Neural cell (in vitro differentiated cells): Measurements from ENCODE around the gene CDX1. TPM values are rescaled to one million over a fixed set of nuclear protein-coding genes. Genes with fewer than 3 reads are reported as not detected.

Experiments
- H2AFZ ChIP-seq: fragments of 200-600, 300-800 bp; sonication (generic), shearing (Covaris generic); 2 replicates; pipeline ENCODE4 v1.6.0; 2014; ENCODE audit warnings: low read depth, mild to moderate bottlenecking, antibody characterized with exemption, low read length, moderate library complexity
- H3F3A ChIP-seq: fragments of 200-600 bp; shearing (Covaris generic); 2 replicates; pipeline ENCODE4 v1.6.1; 2016; ENCODE audit warnings: mild to moderate bottlenecking, moderate library complexity, mixed read lengths, antibody characterized with exemption, low read length; ENCODE audit not compliant: insufficient read depth, poor library complexity, severe bottlenecking
- H3K27ac ChIP-seq: fragments of 200-600, 300-800 bp; sonication (generic), shearing (Covaris generic); 2 replicates; pipeline ENCODE4 v1.5.1; 2014; ENCODE audit warnings: mild to moderate bottlenecking, low read length, moderate library complexity
- H3K27me3 ChIP-seq: fragments of 300-800, 200-600 bp; sonication (generic), shearing (Covaris generic); 2 replicates; pipeline ENCODE4 v1.6.0; 2014; ENCODE audit warnings: mild to moderate bottlenecking, low read depth, low read length, moderate library complexity; ENCODE audit not compliant: insufficient read depth
- H3K36me3 ChIP-seq: fragments of 300-800, 200-600 bp; sonication (generic), shearing (Covaris generic); 2 replicates; pipeline ENCODE4 v1.5.1; 2014; ENCODE audit warnings: mild to moderate bottlenecking, antibody characterized with exemption, low read length, moderate library complexity; ENCODE audit not compliant: insufficient read depth
- H3K4me2 ChIP-seq: fragments of 300-800, 200-600 bp; sonication (generic), shearing (Covaris generic); 2 replicates; pipeline ENCODE4 v1.6.0; 2014; ENCODE audit warnings: mild to moderate bottlenecking, low read length
- H3K4me3 ChIP-seq: fragments of 300-800, 200-600 bp; sonication (generic), shearing (Covaris generic); 2 replicates; pipeline ENCODE4 v1.5.1; 2014; ENCODE audit warnings: mild to moderate bottlenecking, low read length, moderate library complexity
- H3K79me2 ChIP-seq: fragments of 200-600 bp; shearing (Covaris generic); replicated peaks from 2 replicates; pipeline ENCODE4 v1.6.0; 2014; ENCODE audit warnings: mild to moderate bottlenecking, low read length, moderate library complexity; ENCODE audit not compliant: insufficient read depth
- H3K9ac ChIP-seq: fragments of 300-800, 200-600 bp; sonication (generic), shearing (Covaris generic); 2 replicates; pipeline ENCODE4 v1.6.1; 2016; ENCODE audit warnings: mild to moderate bottlenecking, low read length, mixed read lengths
- H3K9me2 ChIP-seq: fragments of 200-600 bp; shearing (Covaris generic); 2 replicates; pipeline ENCODE4 v1.6.1; 2016; ENCODE audit warnings: mild to moderate bottlenecking, low read length, mixed read lengths; ENCODE audit not compliant: insufficient read depth
- H3K9me3 ChIP-seq: fragments of 200-600, 300-800 bp; sonication (generic), shearing (Covaris generic); 2 replicates; pipeline ENCODE4 v1.6.1; 2016; ENCODE audit warnings: mild to moderate bottlenecking, mixed run types, low read length, moderate library complexity, mixed read lengths
- H4K20me1 ChIP-seq: fragments of 200-600 bp; shearing (Covaris generic); 2 replicates; pipeline ENCODE4 v1.6.1; 2016; ENCODE audit warnings: mild to moderate bottlenecking, mixed run types; ENCODE audit not compliant: insufficient read depth
- CTCF ChIP-seq: fragments of 450-650 bp; IDR thresholded peaks from 2 replicates; pipeline ENCODE4 v1.5.1; 2014; ENCODE audit warnings: antibody characterized with exemption, mild to moderate bottlenecking, moderate library complexity; ENCODE audit not compliant: poor library complexity, severe bottlenecking
- EP300 ChIP-seq: fragments of 450-650 bp; conservative IDR thresholded peaks from 2 replicates; pipeline ENCODE4 v1.6.1; 2014; ENCODE audit warnings: antibody characterized with exemption, mild to moderate bottlenecking, moderate library complexity; ENCODE audit not compliant: poor library complexity, severe bottlenecking
- EZH2 ChIP-seq: fragments of 200-600, 300-800 bp; shearing (Covaris generic), sonication (generic); IDR thresholded peaks from 2 replicates; pipeline ENCODE4 v1.6.1; 2014; ENCODE audit warnings: antibody characterized with exemption, low read length, borderline replicate concordance, mild to moderate bottlenecking; ENCODE audit not compliant: insufficient read depth, poor library complexity, severe bottlenecking
- MXI1 ChIP-seq: fragments of 450-650 bp; conservative IDR thresholded peaks from 2 replicates; pipeline ENCODE4 v1.6.1; 2014; ENCODE audit warnings: antibody characterized with exemption, mild to moderate bottlenecking; ENCODE audit not compliant: poor library complexity, severe bottlenecking
- POLR2AphosphoS5 ChIP-seq: IDR thresholded peaks from 2 replicates; pipeline ENCODE4 v1.6.1; 2012
- RAD21 ChIP-seq: fragments of 450-650 bp; conservative IDR thresholded peaks from 2 replicates; pipeline ENCODE4 v1.6.1; 2014; ENCODE audit warnings: antibody characterized with exemption, mild to moderate bottlenecking, moderate library complexity
- REST ChIP-seq: IDR thresholded peaks from 2 replicates; pipeline ENCODE4 v1.6.1; 2012; ENCODE audit warnings: borderline replicate concordance
- SMC3 ChIP-seq: fragments of 450-650 bp; conservative IDR thresholded peaks from 2 replicates; pipeline ENCODE4 v1.6.1; 2014; ENCODE audit warnings: antibody characterized with exemption, mild to moderate bottlenecking, moderate library complexity; ENCODE audit not compliant: poor library complexity
- TAF1 ChIP-seq: IDR thresholded peaks from 2 replicates; pipeline ENCODE4 v1.6.1; 2012; ENCODE audit warnings: low read depth
- polyA plus RNA-seq: library from polyadenylated mRNA; depleted of rRNA; stranded (reverse); fragments of >200 nt; gene quantifications from 2 replicates; pipeline ENCODE4 v1.2.3, GENCODE V29; 2014

Gene CDX1
- polyA plus RNA-seq, 1 donor from 2014 or later, result not detected

- Histone ChIP-seq H2AFZ (no peak overlapping the region), H3K9me3 (no peaks in the 10 kb centered on the region), H3K27me3 (no peaks in the 10 kb centered on the region), H3K27ac (no peak overlapping the region), H3K4me2 (no peak overlapping the region), H3K9ac (no peak overlapping the region), H3K9me2 (no peaks in the 10 kb centered on the region), H3K79me2 (no peaks in the 10 kb centered on the region), H3F3A (no peaks in the 10 kb centered on the region), H4K20me1 (no peaks in the 10 kb centered on the region), H3K4me3 (no peak overlapping the region), H3K36me3 (no peaks in the 10 kb centered on the region)
- TF ChIP-seq RAD21, result no peak
- no peak for TF ChIP-seq TAF1
- TF ChIP-seq EP300, result no peak
These were observed 11.7 kb downstream of the CDX1 start for GRCh38 chr5:150178262-150178661.

- no peak overlapping the region for H3K9ac ChIP-seq
- H3K27ac ChIP-seq, result no peak overlapping the region
- no peaks in the 10 kb centered on the region for H3K9me3 ChIP-seq
- no peaks in the 10 kb centered on the region for H3K79me2 ChIP-seq
- H3F3A ChIP-seq, result no peaks in the 10 kb centered on the region
- no peaks in the 10 kb centered on the region for H3K9me2 ChIP-seq
- H2AFZ ChIP-seq, result no peak overlapping the region
- no peaks in the 10 kb centered on the region for H3K36me3 ChIP-seq
- H4K20me1 ChIP-seq, result no peaks in the 10 kb centered on the region
- H3K4me3 ChIP-seq, result no peak overlapping the region
- H3K27me3 ChIP-seq, result no peaks in the 10 kb centered on the region
- H3K4me2 ChIP-seq, result no peak overlapping the region
- TF ChIP-seq TAF1, result no peak
- TF ChIP-seq REST, result no peak
- no peak for TF ChIP-seq POLR2AphosphoS5
- TF ChIP-seq EP300, result no peak
- TF ChIP-seq SMC3, result no peak
- TF ChIP-seq CTCF, result no peak
- no peak for TF ChIP-seq EZH2
- TF ChIP-seq MXI1, result no peak
- TF ChIP-seq RAD21, result no peak
These were observed 12.5 kb downstream of the CDX1 start for GRCh38 chr5:150179019-150179620.
